RCC 7860 (cell line): ENCODE results near the gene DHX35.
A peak's percentile ranks its signal among the peaks of the same experiment; 100 is the strongest.

Source experiments
- DNase-seq: peaks from one replicate; pipeline ENCODE4 v3.0.0-alpha.2; 2015; ENCODE audit warnings: low spot score
- FAIRE-seq: peaks from 2 replicates; lab custom pipeline; 2012; peaks lifted over from hg19 to GRCh38; lab: Jason Lieb, UNC

Gene DHX35

DNA sequence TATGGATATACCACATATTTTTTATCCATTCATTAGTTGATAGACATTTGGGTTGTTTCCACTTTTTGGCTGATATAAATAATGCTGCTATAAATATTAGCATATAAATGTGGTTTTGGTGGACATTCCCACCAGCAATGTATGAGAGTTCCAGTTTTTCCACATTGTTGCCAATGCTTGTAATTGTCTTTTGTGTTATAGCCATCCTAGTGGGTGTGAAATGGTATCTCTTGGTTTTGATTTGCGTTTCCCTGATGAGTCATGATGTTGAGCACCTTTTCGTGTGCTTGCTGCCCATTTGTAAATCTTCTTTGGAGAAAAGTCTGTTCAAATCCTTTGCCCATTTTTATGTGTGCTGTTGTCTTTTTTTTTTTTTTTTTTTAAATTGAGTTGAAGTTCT, 54.4 kb downstream of the DHX35 start:
- FAIRE-seq, result no peak
- DNase-seq, result no peak

DNA sequence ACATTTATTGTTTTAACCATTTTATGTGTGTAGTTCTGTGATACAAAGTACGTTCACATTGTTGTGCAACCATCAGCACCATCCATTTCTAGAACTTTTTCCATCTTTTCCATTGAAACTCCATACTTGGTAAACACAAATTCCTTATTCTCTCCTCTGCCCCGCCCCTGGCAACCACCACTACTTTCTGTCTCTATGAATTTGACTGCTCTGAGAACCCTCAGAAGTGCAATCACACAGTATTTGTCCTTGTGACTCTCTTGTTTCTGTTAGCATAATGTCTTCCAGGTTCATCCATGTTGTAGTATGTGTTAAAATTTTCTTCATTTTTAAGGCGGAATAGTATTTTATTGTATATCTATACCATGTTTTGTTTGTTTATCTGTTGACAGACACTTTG, 56.9 kb downstream of the DHX35 start:
- DNase-seq (no peak), FAIRE-seq (no peak)

DNA sequence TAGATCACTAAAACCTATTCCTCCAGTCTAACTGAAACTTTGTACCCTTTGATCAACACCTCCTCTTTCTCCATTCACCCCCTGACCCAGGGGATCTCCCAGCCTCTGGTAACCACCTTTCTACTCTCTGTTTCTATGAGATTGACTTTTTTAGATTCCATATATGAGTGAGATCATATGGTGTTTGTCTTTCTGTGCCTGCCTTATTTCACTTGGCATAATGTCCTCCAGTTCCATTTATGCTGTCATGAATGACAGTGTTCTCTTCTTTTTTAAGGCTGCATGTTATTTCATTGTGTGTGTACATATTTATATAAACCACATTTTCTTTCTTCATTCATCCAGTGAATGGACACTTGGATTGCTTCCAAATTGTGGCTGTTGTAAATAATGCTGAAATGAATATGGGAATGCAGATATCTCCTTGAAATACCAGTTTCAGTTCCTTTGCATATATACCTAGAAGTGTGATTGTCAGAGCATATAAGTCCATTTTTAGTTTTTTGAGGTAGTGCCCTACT, 57.7 kb downstream of the DHX35 start:
- no peak for FAIRE-seq
- no peak for DNase-seq

DNA sequence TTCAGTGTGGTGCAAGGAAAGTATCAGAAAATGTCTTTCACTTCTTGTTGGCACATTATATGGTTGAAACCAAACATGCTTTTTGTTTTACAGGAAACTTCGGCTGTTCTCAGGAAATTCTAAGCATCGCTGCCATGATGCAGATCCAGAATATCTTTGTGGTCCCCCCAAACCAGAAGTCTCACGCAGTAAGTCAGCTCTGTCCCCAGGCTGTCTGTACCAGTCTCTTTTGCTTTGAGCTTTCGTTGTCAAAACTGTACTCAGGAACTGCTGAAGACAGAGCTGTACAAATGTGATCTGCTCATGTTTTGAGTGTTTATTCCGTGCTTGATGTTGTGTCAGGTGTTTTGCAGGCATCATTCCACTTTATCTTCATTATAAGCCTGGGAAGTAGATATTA, 59.6 kb downstream of the DHX35 start:
- DNase-seq, result no peak
- FAIRE-seq, result no peak

DNA sequence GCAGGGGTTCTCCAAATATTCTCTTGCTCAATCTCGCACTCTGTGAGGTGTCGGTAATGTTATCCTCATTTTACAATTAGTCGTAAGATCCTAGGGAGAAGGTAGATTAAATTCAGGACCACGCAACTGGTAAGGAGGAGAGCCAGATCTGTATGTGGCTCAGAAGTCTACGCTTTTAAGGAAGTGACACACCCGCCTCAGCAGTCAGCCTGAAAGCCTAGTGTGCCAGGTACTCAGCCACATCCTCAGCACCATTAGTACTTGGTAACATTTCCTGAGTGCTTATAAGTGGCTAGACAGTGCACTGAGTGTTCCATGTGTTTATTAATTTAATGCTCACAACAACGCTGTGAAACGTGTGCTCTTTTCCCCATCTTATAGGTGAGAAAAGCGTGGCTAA, 63.7 kb downstream of the DHX35 start:
- FAIRE-seq (no peak), DNase-seq (no peak)

DNA sequence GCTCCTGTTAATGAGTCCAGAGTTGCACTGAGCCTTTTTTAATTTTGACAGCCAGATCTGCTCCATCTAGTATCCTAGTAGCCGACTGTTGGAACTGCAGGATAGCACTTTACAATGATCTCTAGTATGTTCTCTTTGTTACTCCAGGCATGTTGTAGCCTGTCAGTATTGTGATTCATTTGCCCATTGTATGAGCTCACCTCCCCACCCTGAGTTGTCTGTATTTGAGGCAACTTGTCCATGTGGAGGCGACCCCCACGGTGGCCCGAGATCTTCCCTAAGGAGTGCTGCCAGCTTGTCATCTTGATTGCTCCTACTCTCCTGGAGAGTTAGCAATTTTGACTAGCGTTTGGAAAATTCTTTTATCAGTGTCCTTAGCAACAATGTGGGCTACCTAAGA, 67.2 kb downstream of the DHX35 start:
- FAIRE-seq (no peak), DNase-seq (no peak)

DNA sequence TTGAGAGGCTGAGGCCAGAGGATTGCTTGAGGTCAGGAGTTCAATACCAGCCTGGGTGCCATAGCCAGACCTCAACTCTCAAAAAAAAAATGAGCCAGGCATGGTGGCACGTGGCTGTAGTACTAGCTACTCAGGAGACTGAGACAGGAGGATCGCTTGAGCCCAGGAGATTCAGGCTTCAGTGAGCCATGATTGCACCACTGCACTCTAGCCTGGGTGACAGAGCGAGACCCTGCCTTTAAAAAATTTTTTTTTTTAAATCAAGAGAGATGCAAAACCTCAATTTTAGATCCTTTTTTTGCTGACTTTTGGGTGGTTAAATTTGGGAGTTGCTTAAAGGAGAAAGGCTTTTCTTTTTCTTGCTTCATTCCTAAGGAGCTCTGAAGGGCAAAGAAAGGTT, 70.9 kb downstream of the DHX35 start:
- DNase-seq (no peak), FAIRE-seq (no peak)

DNA sequence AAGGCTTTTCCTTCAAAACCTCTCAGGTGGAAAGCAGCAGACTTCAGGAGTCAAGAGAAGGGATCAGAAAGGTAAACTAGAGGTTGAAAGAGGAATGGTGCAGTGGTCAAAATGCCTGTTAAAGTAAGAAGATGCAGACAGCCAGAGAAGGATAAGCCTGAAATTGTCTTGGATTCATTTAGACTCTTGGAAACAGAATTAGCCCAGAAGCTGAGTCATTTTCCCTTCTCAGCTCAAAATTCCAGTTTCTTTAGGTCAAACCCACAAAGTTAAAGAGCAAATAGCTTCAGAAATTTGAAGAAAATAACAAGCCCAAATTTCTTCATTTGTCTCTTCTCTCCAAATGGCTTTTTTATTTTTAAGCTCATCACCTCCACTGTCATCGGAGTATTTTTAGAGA, 73.9 kb downstream of the DHX35 start:
- no peak for FAIRE-seq
- DNase-seq, result no peak

DNA sequence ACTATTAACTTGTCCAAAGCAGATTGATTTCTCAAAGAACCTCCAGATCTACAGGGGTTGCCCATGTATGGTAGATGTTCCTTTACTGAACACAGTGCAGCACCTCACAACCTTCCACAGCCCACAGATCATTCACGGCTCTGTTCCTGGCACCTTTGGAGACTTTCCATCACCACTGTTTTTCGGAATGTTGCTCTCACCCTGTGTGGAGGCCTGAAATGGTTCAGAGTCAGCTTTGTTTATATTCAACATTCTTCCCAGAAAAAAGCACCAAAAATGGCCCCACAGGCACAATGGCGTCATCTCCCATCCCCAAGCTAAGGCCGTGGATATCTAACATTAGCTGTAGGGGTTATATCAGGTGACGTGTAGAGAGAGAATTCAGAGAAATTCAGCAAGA, 74.7 kb downstream of the DHX35 start:
- FAIRE-seq (no peak), DNase-seq (no peak)

DNA sequence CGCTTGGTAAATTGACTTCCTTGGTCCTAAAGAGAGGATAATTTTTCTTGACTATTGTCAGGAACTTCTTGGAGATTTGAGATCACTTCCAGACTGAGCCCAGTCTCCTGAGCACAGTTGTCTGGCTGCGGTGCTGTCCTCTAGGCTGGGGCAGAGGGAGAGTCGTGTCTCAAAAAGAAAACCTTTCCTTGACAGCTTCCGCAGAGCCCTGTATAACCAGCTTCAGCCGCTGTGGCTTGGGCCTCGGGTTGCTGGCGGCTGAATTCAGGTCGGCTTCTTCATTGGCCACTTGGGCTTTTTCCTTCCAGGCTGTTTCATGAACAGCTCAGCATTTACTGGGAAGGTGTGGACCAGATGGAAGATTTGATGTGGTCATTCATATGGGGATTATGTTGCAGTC, 75.9 kb downstream of the DHX35 start:
- no peak for FAIRE-seq
- no peak for DNase-seq

DNA sequence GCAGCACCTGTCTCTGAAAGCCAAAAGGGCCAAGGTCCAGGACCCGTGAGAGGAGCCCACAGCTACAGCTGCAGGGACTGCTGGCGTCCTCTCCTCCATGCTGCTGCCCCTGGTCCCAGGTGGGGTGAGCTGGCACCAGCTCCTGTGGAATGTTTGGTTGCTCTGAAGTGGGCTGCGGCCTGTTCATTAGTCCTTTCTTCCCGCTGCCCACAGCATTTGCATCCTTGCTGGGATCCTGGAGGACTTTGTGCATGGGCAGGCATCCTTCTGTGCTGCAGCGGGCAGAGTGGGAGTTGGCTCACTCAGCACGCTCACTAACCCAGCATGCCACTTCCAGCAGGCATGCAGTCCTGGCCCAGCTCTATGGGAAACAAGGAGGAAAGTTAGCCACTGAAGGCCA, 76.4 kb downstream of the DHX35 start:
- FAIRE-seq (no peak), DNase-seq (no peak)

DNA sequence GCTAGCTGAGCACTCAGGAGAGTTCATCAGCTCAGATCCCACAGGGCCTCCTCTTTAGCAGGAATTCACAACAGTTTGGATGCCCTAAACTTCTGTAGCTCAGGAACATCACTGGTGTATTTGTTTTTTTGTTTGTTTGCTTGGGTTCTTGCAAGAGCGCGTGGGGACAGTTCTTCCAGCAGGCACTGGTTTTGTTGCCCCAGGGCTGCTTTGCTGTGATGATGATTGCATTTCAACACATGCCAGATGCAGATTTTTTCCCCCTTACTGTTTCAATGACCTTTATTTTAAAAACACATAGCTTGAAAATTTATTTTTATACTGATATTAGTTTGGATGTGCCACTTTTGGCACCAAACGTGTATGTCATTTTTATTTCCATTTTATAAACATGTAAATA, 77.1 kb downstream of the DHX35 start:
- FAIRE-seq (no peak), DNase-seq (no peak)

DNA sequence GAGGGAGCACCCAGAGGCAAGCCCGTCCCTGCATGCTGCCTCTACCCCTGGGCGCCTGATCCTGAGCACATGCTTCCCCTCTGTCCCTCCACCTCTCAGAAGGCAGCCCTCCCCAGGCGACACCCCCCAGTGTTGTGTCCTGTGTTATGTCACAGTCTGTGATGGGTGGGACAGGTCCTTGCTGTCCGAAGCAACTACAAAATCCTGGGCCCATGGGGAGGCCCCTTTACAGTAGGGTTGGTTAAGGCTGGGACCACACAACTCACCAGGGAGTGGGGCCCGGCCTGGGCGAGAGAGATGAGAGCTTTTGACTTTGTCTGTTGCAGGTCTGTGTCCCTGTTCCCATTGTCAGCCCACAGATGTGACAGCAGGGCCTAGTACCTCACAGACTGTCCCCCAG, 78.0 kb downstream of the DHX35 start:
- DNase-seq (no peak), FAIRE-seq (no peak)

DNA sequence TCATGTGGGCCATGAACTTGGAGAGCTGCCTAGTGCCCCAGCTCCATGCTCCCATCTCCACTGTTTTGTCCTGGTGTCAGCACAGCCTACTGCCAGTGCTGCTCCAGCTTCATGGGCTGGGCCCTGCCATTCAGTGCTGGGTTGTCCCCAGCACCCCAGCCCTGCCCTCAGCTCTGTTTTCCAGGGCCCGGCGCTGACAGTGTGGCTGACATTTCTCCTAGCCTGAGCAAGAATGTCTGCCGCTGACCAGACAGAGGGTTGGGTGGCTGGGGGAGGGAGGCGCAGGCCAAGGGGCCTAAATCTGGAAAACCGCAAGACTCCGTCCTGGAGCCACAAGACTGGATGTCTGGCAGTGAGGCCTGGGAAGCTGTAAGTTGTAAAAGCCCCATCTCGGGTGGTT, 78.9 kb downstream of the DHX35 start:
- no peak for DNase-seq
- FAIRE-seq, result no peak

DNA sequence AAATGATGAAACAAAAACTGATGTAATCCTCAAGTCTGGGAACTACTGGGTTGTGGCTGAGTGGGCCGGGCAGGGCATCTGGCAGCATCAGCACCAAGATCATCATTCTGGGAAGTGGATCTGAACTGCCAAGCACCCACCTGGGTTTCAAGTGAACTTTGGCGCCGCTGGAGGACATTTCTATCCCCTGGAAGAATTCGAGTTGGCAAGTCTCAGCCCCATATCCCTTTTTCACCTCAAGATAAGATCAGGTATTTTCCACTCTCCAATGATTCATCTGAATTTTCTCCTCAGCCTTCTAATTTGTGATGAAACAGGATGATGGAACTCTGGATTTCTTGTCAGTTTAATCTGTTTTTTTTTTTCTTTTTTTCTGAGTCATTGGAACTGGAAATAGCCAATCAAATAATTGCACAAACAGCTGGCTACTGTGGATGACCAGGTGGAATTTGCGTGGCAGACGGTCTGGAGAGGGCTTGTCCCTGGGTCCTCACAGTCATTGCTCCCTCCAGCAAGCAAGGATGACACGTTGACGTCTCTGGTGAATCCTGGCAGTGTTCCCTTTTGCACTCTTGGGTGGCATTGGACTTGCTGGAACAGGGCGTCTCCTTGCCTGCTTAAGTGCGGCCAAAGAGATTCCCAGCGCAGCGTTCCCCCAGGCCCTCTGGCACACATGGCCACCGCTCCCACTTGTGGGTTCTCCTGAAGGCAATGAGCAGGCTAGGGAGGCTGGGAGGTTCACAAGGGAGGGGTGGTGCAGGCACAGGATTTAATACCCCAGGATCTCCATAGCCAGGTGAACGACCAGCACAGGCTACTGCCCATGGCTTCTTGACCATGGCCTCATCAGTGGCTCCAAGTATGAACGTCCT, 80.4 kb downstream of the DHX35 start:
- DNase-seq (no peak), FAIRE-seq (no peak)

DNA sequence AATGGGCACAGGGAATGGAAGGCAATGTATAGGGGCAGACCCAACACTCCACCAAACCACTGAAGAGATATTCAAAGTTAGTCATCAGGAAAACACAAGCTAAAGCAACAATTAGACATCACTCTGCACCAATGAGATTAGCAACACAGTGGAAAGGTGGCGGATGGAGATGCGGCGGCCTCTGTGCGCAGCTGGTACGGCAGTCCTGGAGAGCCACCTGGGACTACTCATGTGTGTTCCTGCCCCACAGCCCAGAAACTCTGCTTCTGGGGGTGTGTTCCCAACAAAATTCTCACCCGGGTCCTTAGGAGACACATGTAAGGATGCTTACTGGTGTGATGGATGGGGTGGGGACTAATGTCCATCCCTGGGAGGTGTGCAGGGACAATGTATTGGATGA, 82.4 kb downstream of the DHX35 start:
- no peak for FAIRE-seq
- DNase-seq, result no peak

DNA sequence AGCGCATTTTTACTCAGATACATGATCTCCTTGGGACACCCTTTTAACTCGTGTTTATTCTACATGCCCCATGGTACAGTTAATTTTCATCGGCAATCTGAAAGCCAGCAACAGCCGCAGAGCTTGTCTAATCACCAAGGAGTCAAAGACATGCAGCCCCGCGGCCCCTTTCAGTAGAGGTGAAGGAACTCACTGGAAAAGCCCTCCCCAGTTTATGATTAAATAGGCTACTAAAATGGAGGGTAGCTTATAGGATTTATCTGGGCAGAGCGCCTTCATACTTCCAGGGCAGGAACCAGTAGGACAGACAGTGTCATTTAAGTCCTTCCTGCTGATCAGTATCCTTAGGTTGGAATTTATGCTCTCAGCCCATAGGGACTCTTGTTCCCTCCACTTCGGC, 83.5 kb downstream of the DHX35 start:
- FAIRE-seq (no peak), DNase-seq (no peak)

DNA sequence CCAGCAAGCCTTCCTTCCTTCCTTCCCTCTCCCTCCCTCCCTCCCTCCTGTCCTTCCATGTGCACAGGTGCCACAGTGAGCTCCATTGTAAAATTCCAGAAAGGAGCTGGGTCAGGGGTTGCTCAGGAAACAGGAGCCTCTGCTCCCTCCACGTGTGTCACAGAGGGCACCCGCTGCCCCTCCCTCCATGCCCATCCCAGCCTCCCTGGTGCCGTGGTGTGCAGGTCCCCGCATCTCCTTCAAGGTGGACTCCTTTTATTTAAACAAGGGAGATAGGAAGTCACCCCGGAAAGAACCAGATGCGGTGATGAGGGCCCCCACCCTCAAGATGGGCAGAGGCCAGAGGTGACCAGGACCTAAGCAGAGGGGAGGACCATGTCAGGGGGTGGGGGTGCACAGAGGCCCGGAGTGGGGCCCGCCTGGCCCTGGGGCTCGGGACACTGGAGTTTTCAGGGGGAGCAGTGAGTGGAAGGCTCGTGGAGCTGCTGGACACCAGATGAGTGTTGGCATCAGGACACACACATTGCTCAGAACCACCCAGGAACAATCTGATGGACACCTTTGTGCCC, 85.4 kb downstream of the DHX35 start:
- DNase-seq, result no peak
- FAIRE-seq, result no peak

DNA sequence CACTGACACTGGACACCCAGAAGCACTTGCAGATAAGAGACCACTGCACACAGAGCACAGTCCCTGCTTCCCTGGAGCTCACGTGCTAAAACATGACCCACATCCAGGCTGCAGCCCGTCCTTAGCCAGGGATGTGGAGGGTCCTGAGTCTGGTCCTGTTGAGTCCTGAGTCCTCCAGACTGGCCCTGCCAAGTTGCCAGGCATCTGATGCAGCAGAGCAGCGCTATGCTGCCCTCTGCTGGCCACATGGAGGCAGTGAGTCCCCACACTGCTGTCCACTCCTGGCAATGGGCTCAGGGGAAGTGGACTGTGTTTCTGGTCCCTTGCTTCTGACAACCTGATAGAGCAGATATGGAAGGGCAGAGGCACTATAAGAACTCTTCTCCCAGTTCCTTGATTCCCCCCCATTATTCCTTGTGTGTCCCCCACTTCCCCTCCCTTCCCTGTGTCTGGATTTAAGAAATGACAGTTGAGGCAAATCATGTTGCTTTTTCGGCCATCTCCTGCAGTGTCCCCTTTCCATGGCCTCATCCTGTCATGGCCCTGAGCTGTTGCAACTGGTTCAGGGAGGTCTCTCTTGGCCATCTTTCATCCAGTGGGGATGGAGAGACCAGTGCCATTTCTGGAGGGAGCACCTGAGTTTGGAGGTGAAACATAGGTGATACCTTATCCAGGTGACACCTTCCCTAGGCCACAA, 86.0 kb downstream of the DHX35 start:
- FAIRE-seq, result no peak

DNA sequence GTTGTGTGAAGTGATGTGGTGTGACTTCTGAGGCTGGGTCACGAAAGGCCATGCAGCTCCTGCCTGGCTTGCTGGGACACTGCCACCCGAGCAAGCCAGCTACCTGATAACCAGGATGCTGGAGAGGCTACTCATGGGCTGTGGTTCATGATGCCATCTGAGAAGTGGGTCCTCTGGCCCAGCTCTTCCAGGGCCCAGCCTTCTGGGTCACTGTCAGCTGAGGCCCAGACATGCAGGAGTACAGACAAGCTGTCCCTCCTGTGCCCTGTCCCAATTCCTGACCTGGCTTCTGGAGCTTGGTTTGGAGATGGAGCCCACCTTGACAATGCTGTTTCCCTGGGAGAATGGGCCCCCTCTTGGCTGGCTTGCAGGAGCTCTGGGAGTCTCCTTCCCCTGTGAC, 87.0 kb downstream of the DHX35 start:
- DNase-seq (no peak), FAIRE-seq (no peak)

More for the DNA sequence above, 86.0 kb downstream of the DHX35 start:
- peak; percentile 50 for DNase-seq

DNA sequence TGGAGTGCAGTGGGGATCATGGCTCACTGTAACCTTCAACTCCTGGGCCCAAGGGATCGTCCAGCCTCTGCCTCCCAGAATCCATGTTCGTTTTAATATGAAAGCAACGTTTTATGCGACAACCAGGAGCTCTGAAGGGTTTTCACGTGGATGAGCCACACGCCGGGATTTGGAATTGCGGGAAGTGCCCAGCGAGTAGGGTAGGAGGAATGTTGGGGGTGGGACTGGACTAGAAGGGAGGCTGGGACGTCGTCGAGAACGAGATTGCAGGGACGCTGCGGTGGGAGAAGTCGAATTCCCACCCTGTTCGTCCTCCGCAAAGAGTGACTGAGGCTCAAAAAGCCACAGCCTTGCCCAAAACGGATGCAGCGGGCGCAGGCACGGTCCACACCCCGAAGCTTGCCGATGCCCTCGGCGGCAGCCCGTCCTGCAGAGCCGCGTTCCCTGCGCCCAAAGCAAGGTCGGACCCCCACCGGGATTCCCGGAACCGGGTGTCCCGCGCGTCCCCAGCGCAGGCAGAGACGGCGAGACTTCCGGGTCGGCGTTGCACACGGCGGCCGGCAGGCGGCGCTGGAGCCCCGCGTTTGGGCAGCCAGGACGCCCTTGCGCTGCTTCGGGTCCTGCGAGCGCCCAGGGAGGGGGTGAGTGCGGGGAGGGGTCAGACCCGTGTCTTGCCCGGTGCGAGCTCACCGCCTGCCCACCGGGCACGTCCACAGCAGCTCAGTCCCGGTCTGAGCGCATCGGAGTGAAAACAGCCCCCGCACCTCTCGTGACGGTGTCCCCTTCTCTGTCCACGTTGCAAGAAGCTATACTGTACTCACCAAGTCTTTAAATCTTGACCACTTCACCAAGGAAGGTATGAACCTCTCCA, 87.8 kb downstream of the DHX35 start:
- DNase-seq (peak; percentile 41), FAIRE-seq (no peak)
